Lower leg skin (tissue), 3 donors: ENCODE measurements around the gene FOXD4L6.
"Not testable (repeated sequence)": the region's sequence is repeated elsewhere in the genome, so short reads cannot be mapped to it uniquely, and the experiment has no call there.

Experiments
- POLR2A ChIP-seq, 2 donors: fragments of 450-650 bp; IDR thresholded peaks; one replicate each; pipeline ENCODE4 v1.6.1; 2016 to 2017; ENCODE audit warnings: antibody characterized with exemption in 2 of 2, mild to moderate bottlenecking in 1 of 2, moderate library complexity in 1 of 2
- TF ChIP-seq, protein P1 (sequence below), 3 donors: fragments of 450-650 bp; IDR thresholded peaks; one replicate each; pipeline ENCODE4 v1.5.1; 2016; ENCODE audit warnings: antibody characterized with exemption in 3 of 3, mild to moderate bottlenecking in 3 of 3, moderate library complexity in 2 of 3

DNA sequence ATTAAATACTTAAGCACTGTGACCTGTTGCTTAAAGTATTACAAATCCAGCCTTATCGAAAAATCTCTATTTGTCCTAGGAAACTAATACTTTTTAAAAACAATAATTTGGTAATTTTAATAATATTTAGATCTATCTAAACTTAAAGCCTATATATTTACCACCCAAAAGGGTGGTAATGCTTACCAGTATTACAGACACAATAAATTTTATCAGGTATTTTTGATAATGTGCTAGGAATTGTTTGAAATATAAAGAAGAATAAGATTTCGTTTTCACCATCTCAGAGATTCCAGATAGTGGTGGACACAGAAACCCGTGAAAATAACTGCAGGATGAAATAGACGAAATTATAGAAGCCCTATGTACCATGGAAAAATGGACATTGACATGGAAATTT lies 7.8 kb downstream of the FOXD4L6 start:
- TF ChIP-seq, protein P1, sequence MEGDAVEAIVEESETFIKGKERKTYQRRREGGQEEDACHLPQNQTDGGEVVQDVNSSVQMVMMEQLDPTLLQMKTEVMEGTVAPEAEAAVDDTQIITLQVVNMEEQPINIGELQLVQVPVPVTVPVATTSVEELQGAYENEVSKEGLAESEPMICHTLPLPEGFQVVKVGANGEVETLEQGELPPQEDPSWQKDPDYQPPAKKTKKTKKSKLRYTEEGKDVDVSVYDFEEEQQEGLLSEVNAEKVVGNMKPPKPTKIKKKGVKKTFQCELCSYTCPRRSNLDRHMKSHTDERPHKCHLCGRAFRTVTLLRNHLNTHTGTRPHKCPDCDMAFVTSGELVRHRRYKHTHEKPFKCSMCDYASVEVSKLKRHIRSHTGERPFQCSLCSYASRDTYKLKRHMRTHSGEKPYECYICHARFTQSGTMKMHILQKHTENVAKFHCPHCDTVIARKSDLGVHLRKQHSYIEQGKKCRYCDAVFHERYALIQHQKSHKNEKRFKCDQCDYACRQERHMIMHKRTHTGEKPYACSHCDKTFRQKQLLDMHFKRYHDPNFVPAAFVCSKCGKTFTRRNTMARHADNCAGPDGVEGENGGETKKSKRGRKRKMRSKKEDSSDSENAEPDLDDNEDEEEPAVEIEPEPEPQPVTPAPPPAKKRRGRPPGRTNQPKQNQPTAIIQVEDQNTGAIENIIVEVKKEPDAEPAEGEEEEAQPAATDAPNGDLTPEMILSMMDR (IDR thresholded peaks at IDR 0.05): not testable (repeated sequence)
- TF ChIP-seq POLR2A (IDR thresholded peaks at IDR 0.05): not testable (repeated sequence)
